Large intestine (tissue), 12 donors: ENCODE results near the gene REXO1. TPM values are rescaled to one million over a fixed set of nuclear protein-coding genes. Genes with fewer than 3 reads are reported as not detected.
"Not testable (repeated sequence)": the region's sequence is repeated elsewhere in the genome, so short reads cannot be mapped to it uniquely, and the experiment has no call there.

Experiments
- DNase-seq, 2 donors: peaks; one replicate each; pipeline versions ENCODE4 v3.0.0 to v3.0.0-alpha.2; 2013
- H3K27ac ChIP-seq: one replicate; pipeline ENCODE4 v1.5.1; 2013; ENCODE audit warnings: low read length
- H3K27me3 ChIP-seq: 2 replicates; pipeline ENCODE4 v1.6.1; 2013; ENCODE audit warnings: low read length; ENCODE audit not compliant: control insufficient read depth, insufficient read depth
- H3K36me3 ChIP-seq: 2 replicates; pipeline ENCODE4 v1.6.1; 2013; ENCODE audit warnings: low read length; ENCODE audit not compliant: control insufficient read depth, insufficient read depth
- H3K4me1 ChIP-seq: one replicate; pipeline ENCODE4 v1.6.1; 2013; ENCODE audit warnings: low read length; ENCODE audit not compliant: control insufficient read depth, insufficient read depth
- H3K4me3 ChIP-seq: one replicate; pipeline ENCODE4 v1.5.1; 2013; ENCODE audit warnings: low read length
- H3K9me3 ChIP-seq: one replicate; pipeline ENCODE4 v1.6.1; 2013; ENCODE audit warnings: mild to moderate bottlenecking, low read depth, low read length, moderate library complexity; ENCODE audit not compliant: control insufficient read depth
- WGBS: methylation state at CpG from one replicate; pipeline ENCODE4 v1.1.5; 2013; ENCODE audit warnings: low lambda C conversion rate; ENCODE audit not compliant: insufficient coverage; 5-methylcytosine and 5-hydroxymethylcytosine counted together
- long read RNA-seq, 11 donors: transcript quantifications; one replicate each; lab custom pipeline, GENCODE V29; 2026
- polyA plus RNA-seq: library from polyadenylated mRNA; unstranded; fragments of 120-200 nt; gene quantifications from one replicate; pipeline ENCODE4 v1.2.1, GENCODE V29; 2013

Gene REXO1
- polyA plus RNA-seq, result 23.8 TPM
- long read RNA-seq, donor 1, result 0 reads
- long read RNA-seq, donor 2, full-length matches to known transcripts, result 4 of 9 reads
- long read RNA-seq, donor 2, partial matches to known transcripts, result 5 of 9 reads
- long read RNA-seq, donor 2, other reads (novel, unspliced or antisense), result 0 of 9 reads
- long read RNA-seq, donor 3, result 0 reads
- long read RNA-seq, donor 4, full-length matches to known transcripts, result 1 of 1 reads
- long read RNA-seq, donor 4, partial matches to known transcripts, result 0 of 1 reads
- long read RNA-seq, donor 4, other reads (novel, unspliced or antisense), result 0 of 1 reads
- long read RNA-seq, donor 5, full-length matches to known transcripts, result 6 of 6 reads
- long read RNA-seq, donor 5, partial matches to known transcripts, result 0 of 6 reads
- long read RNA-seq, donor 5, other reads (novel, unspliced or antisense), result 0 of 6 reads
- long read RNA-seq, donor 6, full-length matches to known transcripts, result 6 of 11 reads
- long read RNA-seq, donor 6, partial matches to known transcripts, result 5 of 11 reads
- long read RNA-seq, donor 6, other reads (novel, unspliced or antisense), result 0 of 11 reads
- long read RNA-seq, donor 7, full-length matches to known transcripts, result 2 of 7 reads
- long read RNA-seq, donor 7, partial matches to known transcripts, result 5 of 7 reads
- long read RNA-seq, donor 7, other reads (novel, unspliced or antisense), result 0 of 7 reads
- long read RNA-seq, donor 8, full-length matches to known transcripts, result 2 of 23 reads
- long read RNA-seq, donor 8, partial matches to known transcripts, result 21 of 23 reads
- long read RNA-seq, donor 8, other reads (novel, unspliced or antisense), result 0 of 23 reads
- long read RNA-seq, donor 9, partial matches to known transcripts, result 0 of 1 reads
- long read RNA-seq, donor 9, other reads (novel, unspliced or antisense), result 0 of 1 reads
- long read RNA-seq, donor 10, full-length matches to known transcripts, result 2 of 9 reads
- long read RNA-seq, donor 10, partial matches to known transcripts, result 7 of 9 reads
- long read RNA-seq, donor 10, other reads (novel, unspliced or antisense), result 0 of 9 reads
- long read RNA-seq, donor 11, full-length matches to known transcripts, result 2 of 2 reads
- long read RNA-seq, donor 11, partial matches to known transcripts, result 0 of 2 reads
- long read RNA-seq, donor 11, other reads (novel, unspliced or antisense), result 0 of 2 reads

- Histone ChIP-seq H3K27me3 (no peaks in the 10 kb centered on the region), H3K4me1 (peaks cover 30% of the 10 kb centered on the region)
- no CpG with 5 or more reads among the region's 60 CpGs for WGBS
Measured at GRCh38 chr19:1848399-1849131, at the start of gene REXO1. Gene REXO1 (minus strand): TSS chr19:1848483. CDS start chr19:1848358, 125 bp downstream.

DNA sequence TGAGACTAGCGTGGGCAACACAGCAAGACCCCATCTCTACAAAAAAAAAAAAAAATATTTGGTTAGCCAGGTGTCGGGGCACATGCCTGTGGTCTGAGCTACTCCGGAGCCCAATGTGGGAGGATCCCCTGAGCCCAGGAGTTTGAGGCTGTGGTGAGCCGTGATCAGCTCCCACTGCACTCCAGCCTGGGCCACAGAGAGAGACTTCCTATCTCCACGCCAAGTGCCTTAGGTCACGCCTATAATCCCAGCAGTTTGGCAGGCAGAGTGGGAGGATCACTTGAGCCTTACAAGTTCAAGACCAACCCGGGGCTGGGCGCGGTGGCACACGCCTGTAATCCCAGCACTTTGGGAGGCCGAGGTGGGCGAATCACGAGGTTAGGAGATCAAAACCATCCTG lies 48.2 kb upstream of the REXO1 start:
- no peak for DNase-seq
- WGBS, result no CpG with 5 or more reads among the region's 13 CpGs
- Histone ChIP-seq H3K4me3 (no peak overlapping the region), H3K4me1 (peaks cover 2% of the 10 kb centered on the region), H3K9me3 (no peaks in the 10 kb centered on the region), H3K36me3 (no peaks in the 10 kb centered on the region), H3K27me3 (no peaks in the 10 kb centered on the region), H3K27ac (no peak overlapping the region)

More at GRCh38 chr19:1848399-1849131, at the start of gene REXO1:
- Histone ChIP-seq H3K4me3 (peak within 1 kb of the TSS; percentile 77), H3K9me3 (no peaks in the 10 kb centered on the region), H3K27ac (peak within 1 kb of the TSS; percentile 91), H3K36me3 (peaks cover 15% of the 10 kb centered on the region)
- DNase-seq, result peak; percentile 93 to 98

- H3K4me3 ChIP-seq, result no peak overlapping the region
- H3K9me3 ChIP-seq, result no peaks in the 10 kb centered on the region
- peaks cover 2% of the 10 kb centered on the region for H3K4me1 ChIP-seq
- no peak for DNase-seq
- no peaks in the 10 kb centered on the region for H3K27me3 ChIP-seq
- whole genome bisulfite sequencing, result no CpG with 5 or more reads among the region's 17 CpGs
- H3K36me3 ChIP-seq, result no peaks in the 10 kb centered on the region
- H3K27ac ChIP-seq, result no peak overlapping the region
Measured at GRCh38 chr19:1893791-1894190, 45.5 kb upstream of the REXO1 start.

DNA sequence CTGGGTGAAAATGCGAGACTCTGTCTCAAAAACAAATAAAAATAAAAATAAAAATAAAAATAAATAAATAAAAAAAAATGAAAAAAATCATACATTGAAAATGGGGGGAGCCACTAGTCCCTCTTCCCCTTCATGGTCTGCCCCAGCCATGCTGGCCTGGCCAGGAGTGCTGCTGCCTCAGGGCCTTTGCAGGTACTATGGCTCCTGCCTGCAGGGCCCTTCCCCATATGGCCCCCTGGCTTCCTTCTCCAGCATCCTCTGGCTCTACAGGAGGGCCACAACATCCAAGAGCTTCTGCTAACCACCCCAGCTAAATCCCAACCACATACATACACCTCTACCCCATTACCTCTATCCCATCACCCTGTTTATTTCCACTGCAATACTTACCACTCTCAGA lies 41.6 kb upstream of the REXO1 start:
- no peaks in the 10 kb centered on the region for H3K9me3 ChIP-seq
- no peaks in the 10 kb centered on the region for H3K36me3 ChIP-seq
- H3K4me3 ChIP-seq, result no peak overlapping the region
- H3K27ac ChIP-seq, result no peak overlapping the region
- DNase-seq, result no peak
- H3K4me1 ChIP-seq, result no peaks in the 10 kb centered on the region
- H3K27me3 ChIP-seq, result no peaks in the 10 kb centered on the region
- 100% methylated on average over 1 of the region's 1 CpG for WGBS

DNA sequence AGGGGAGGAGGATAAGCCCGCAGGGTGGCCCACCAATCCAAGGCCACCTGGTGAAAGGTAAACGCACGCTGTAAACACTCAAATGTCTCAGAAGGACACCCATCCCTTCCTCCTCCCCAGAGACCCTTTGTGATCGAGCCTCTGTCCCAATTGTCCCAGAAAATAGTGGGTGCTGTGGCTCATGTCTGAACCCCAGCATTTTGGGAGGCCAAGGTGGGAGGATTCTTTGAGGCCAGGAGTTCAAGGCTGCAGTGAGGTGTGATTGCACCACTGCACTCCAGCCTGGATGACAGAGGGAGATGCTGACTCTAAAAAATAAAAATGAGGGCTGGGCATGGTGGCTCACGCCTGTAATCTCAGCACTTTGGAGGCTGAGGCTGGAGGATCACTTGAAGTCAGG lies 40.1 kb upstream of the REXO1 start:
- DNase-seq, result no peak
- WGBS, result no CpG with 5 or more reads among the region's 5 CpGs

DNA sequence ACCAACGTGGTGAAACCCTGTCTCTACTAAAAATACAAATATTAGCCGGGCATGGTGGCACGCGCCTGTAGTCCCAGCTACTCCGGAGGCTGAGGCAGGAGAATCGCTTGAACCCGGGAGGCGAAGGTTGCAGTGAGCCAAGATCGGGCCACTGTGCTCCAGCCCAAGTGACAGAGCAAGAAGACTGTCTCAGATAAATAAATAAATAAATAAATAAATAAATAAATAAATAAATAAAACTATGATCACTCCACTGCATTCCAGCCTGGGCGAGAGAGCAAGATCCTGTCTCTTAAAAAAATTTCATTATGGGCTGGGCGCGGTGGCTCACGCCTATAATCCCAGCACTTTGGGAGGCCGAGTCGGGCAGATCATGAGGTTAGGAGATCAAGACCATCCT lies 38.1 kb upstream of the REXO1 start:
- peaks cover 24% of the 10 kb centered on the region for H3K4me1 ChIP-seq
- not testable (repeated sequence) for DNase-seq, H3K27me3 ChIP-seq, H3K36me3 ChIP-seq, H3K27ac ChIP-seq, H3K9me3 ChIP-seq, H3K4me3 ChIP-seq
- WGBS, result 97% methylated on average over 4 of the region's 15 CpGs

More for the DNA sequence above, 40.1 kb upstream of the REXO1 start:
- peaks cover 12% of the 10 kb centered on the region for H3K4me1 ChIP-seq
- no peak overlapping the region for H3K4me3 ChIP-seq
- H3K9me3 ChIP-seq, result no peaks in the 10 kb centered on the region
- no peaks in the 10 kb centered on the region for H3K27me3 ChIP-seq
- no peak overlapping the region for H3K27ac ChIP-seq
- no peaks in the 10 kb centered on the region for H3K36me3 ChIP-seq

- Histone ChIP-seq H3K4me3 (peak within 1 kb of the TSS; percentile 100), H3K4me1 (peaks cover 24% of the 10 kb centered on the region), H3K27ac (peak within 1 kb of the TSS; percentile 78)
- not testable (repeated sequence) for H3K9me3 ChIP-seq, H3K27me3 ChIP-seq, H3K36me3 ChIP-seq
- DNase-seq, result peak; percentile 93
- no CpG with 5 or more reads among the region's 46 CpGs for WGBS
Measured at GRCh38 chr19:1885398-1886119, 37.3 kb upstream of the REXO1 start, which contains the start of gene ABHD17A. Gene ABHD17A (minus strand): TSS chr19:1885496. CDS start chr19:1881566, 3,930 bp downstream.

GRCh38 chr19:1884719-1885334 lies 36.5 kb upstream of the REXO1 start:
- H3K36me3 ChIP-seq, result peaks cover 13% of the 10 kb centered on the region
- H3K4me3 ChIP-seq, result peak overlapping the region; percentile 100
- no peaks in the 10 kb centered on the region for H3K27me3 ChIP-seq
- H3K4me1 ChIP-seq, result peaks cover 24% of the 10 kb centered on the region
- H3K27ac ChIP-seq, result peak overlapping the region; percentile 78
- DNase-seq, result peak in 1 of 2 donors; percentile 25
- no CpG with 5 or more reads among the region's 56 CpGs for WGBS
- H3K9me3 ChIP-seq, result no peaks in the 10 kb centered on the region

DNA sequence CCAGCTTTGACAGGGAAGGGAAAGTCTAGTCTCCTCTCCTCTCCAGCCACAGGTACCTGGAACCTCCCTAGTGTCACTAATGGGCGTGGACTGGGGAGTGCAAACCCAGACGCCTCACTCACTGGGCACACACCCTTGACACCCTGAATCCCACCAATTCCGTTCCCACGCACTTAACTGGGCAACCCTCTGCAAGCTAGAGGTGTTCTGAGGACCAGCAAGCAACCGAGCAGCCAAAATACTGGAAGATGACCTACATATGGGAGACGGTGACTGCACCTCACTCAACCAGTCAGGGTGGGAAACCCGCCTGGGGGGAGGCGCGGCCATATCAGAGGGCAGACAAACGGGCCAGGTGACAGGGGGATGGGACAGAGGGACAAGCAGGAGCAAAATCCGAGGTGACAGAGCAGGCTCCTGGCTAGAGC lies 36.0 kb upstream of the REXO1 start:
- Histone ChIP-seq H3K9me3 (no peaks in the 10 kb centered on the region), H3K36me3 (peaks cover 13% of the 10 kb centered on the region), H3K4me3 (peak overlapping the region; percentile 100), H3K27ac (peak overlapping the region; percentile 78), H3K4me1 (peaks cover 24% of the 10 kb centered on the region), H3K27me3 (no peaks in the 10 kb centered on the region)
- WGBS, result no CpG with 5 or more reads among the region's 11 CpGs
- DNase-seq, result peak in 1 of 2 donors; percentile 43
